M059J (cell line): ENCODE results near the gene CBR1. TPM values are rescaled to one million over a fixed set of nuclear protein-coding genes. Genes with fewer than 3 reads are reported as not detected.

Experiments
- DNase-seq: peaks from one replicate; pipeline ENCODE4 v3.0.0-alpha.2; 2012; ENCODE audit warnings: low read depth
- total RNA-seq: library from RNA; depleted of rRNA; stranded (reverse); fragments of >200 nt; shearing (Covaris generic); gene quantifications from 2 replicates; pipeline ENCODE4 v1.2.3, GENCODE V29; 2014; rRNA removed

Gene CBR1
- 314 and 339 TPM in 2 replicates for total RNA-seq

- DNase-seq: peak; percentile 94
Measured at GRCh38 chr21:36069713-36070583, at the start of gene CBR1. Gene CBR1, plus strand, starts transcription at chr21:36070024. Its CDS starts 92 bp downstream, at chr21:36070116.

GRCh38 chr21:36021251-36021837 is 48.5 kb upstream of the CBR1 start:
- DNase-seq: no peak

- DNase-seq: no peak
Measured at GRCh38 chr21:36022427-36023091, 47.3 kb upstream of the CBR1 start.

GRCh38 chr21:36023092-36023480 is 46.7 kb upstream of the CBR1 start:
- DNase-seq: no peak

GRCh38 chr21:36024782-36025181 is 45.0 kb upstream of the CBR1 start:
- DNase-seq: no peak

GRCh38 chr21:36027347-36027746 is 42.5 kb upstream of the CBR1 start:
- peak; percentile 12 for DNase-seq

GRCh38 chr21:36028127-36029069 is 41.4 kb upstream of the CBR1 start:
- peak; percentile 71 for DNase-seq

GRCh38 chr21:36029309-36029708 is 40.5 kb upstream of the CBR1 start:
- DNase-seq: no peak

GRCh38 chr21:36030581-36031189 is 39.1 kb upstream of the CBR1 start:
- DNase-seq: peak; percentile 36

GRCh38 chr21:36032647-36033406 is 37.0 kb upstream of the CBR1 start:
- DNase-seq: no peak

GRCh38 chr21:36034211-36034913 is 35.5 kb upstream of the CBR1 start:
- DNase-seq: no peak

- DNase-seq: peak; percentile 9
Measured at GRCh38 chr21:36035381-36035791, 34.4 kb upstream of the CBR1 start.

- no peak for DNase-seq
Measured at GRCh38 chr21:36038701-36039497, 30.9 kb upstream of the CBR1 start.

GRCh38 chr21:36039861-36040260 is 30.0 kb upstream of the CBR1 start:
- DNase-seq: no peak

GRCh38 chr21:36040389-36040788 is 29.4 kb upstream of the CBR1 start:
- no peak for DNase-seq

GRCh38 chr21:36041910-36042309 is 27.9 kb upstream of the CBR1 start:
- DNase-seq: no peak

GRCh38 chr21:36044056-36044455 is 25.8 kb upstream of the CBR1 start:
- peak; percentile 87 for DNase-seq

- no peak for DNase-seq
Measured at GRCh38 chr21:36045993-36046392, 23.8 kb upstream of the CBR1 start.

- no peak for DNase-seq
Measured at GRCh38 chr21:36047139-36047538, 22.7 kb upstream of the CBR1 start.
